HCT116 (cell line): Measurements from ENCODE around the gene ATN1. TPM values are rescaled to one million over a fixed set of nuclear protein-coding genes. Genes with fewer than 3 reads are reported as not detected.
"Not testable (repeated sequence)": the region's sequence is repeated elsewhere in the genome, so short reads cannot be mapped to it uniquely, and the experiment has no call there.

Source experiments
- ATAC-seq: fragments of 200-7000 bp; cut with Tn5 transposase; 2 replicates; pipeline ENCODE4 v1.9.1; 2020; ENCODE audit warnings: mild to moderate bottlenecking, moderate library complexity
- BruUV-seq: library from RNA; stranded (reverse); fragments of 400-500 nt; replicated peaks from 2 replicates; lab custom pipeline; 2021; lab: Mats Ljungman, UMichigan
- CTCF ChIA-PET: fragments of 300-600 bp; sonication (Branson Sonifier 250); formaldehyde crosslinking; loops from one replicate; lab custom pipeline; 2021; ENCODE audit warnings: antibody characterized with exemption; lab: Charles Lee
- POLR2A ChIA-PET: fragments of 300-600, 350-600 bp; sonication (Branson Sonifier 250); formaldehyde crosslinking; loops from one replicate; lab custom pipeline; 2021; ENCODE audit warnings: antibody characterized with exemption; lab: Charles Lee
- RAD21 ChIA-PET, 2 experiments: fragments of 300-600 bp; sonication (Branson Sonifier 250); formaldehyde crosslinking; loops; one replicate each; lab custom pipeline; 2023; ENCODE audit warnings: low total read pairs in 2 of 2; ENCODE audit not compliant: uncharacterized antibody in 2 of 2, unreplicated experiment in 2 of 2, low non-redundant PET in 1 of 2; lab: Charles Lee
- DNase-seq: peaks from one replicate; pipeline ENCODE4 v3.0.0-alpha.2; 2010; ENCODE audit warnings: low read depth, low spot score
- H2AFZ ChIP-seq: fragments of 200-600 bp; shearing (Covaris generic), sonication (generic); 2 replicates; pipeline ENCODE4 v1.6.1; 2017; ENCODE audit warnings: low read depth, mixed run types, mixed read lengths, antibody characterized with exemption, low read length; ENCODE audit not compliant: poor library complexity, severe bottlenecking
- H3K27ac ChIP-seq: 2 replicates; pipeline ENCODE4 v1.5.1; 2012; ENCODE audit warnings: low read depth, low read length
- H3K27me3 ChIP-seq: fragments of 200-600 bp; sonication (generic); 2 replicates; pipeline ENCODE4 v1.6.1; 2016; ENCODE audit warnings: mixed run types, low read length, mixed read lengths; ENCODE audit not compliant: insufficient read depth
- H3K36me3 ChIP-seq, 2 experiments: fragments of 200-500 bp in 1 of 2; fragments of 200-600 bp in 1 of 2; sonication (Bioruptor generic) in 1 of 2; sonication (generic) in 1 of 2; 2 replicates each; pipeline versions ENCODE4 v1.5.1 to v1.6.1; 2014 to 2016; ENCODE audit warnings: low read length in 2 of 2, inconsistent platforms in 1 of 2, mixed read lengths in 1 of 2, mixed run types in 1 of 2; ENCODE audit not compliant: insufficient read depth in 2 of 2, control insufficient read depth in 1 of 2
- H3K4me1 ChIP-seq, 2 experiments: fragments of 200-600 bp in 1 of 2; sonication (generic) in 1 of 2; 2 replicates each; pipeline versions ENCODE4 v1.5.1 to v1.6.1; 2012 to 2017; ENCODE audit warnings: low read length in 2 of 2, inconsistent platforms in 1 of 2, mild to moderate bottlenecking in 1 of 2, mixed read lengths in 1 of 2, mixed run types in 1 of 2, moderate library complexity in 1 of 2; ENCODE audit not compliant: insufficient read depth in 2 of 2, control insufficient read depth in 1 of 2
- H3K4me2 ChIP-seq: fragments of 200-600 bp; sonication (generic); 2 replicates; pipeline ENCODE4 v1.6.1; 2017; ENCODE audit warnings: mixed run types, low read length, mixed read lengths
- H3K4me3 ChIP-seq, 2 experiments: fragments of 200-600 bp in 1 of 2; sonication (generic) in 1 of 2; replicated peaks in 1 of 2; 2 replicates each; pipeline ENCODE4 v1.5.1; 2011 to 2016; ENCODE audit warnings: low read length in 2 of 2, control low read depth in 1 of 2, low read depth in 1 of 2, mild to moderate bottlenecking in 1 of 2, mixed read lengths in 1 of 2, mixed run types in 1 of 2
- H3K79me2 ChIP-seq: fragments of 200-600 bp; sonication (generic); 2 replicates; pipeline ENCODE4 v1.6.1; 2017; ENCODE audit warnings: mild to moderate bottlenecking, mixed run types, low read length, moderate library complexity, mixed read lengths; ENCODE audit not compliant: insufficient read depth
- H3K9ac ChIP-seq: fragments of 200-600 bp; sonication (generic); 2 replicates; pipeline ENCODE4 v1.6.1; 2016; ENCODE audit warnings: low read length, mixed read lengths
- H3K9me2 ChIP-seq: fragments of 200-600 bp; sonication (generic), shearing (Covaris generic); 2 replicates; pipeline ENCODE4 v1.6.1; 2017; ENCODE audit warnings: mixed run types, mild to moderate bottlenecking, moderate library complexity; ENCODE audit not compliant: insufficient read depth
- H3K9me3 ChIP-seq, 2 experiments: fragments of 200-500 bp in 1 of 2; fragments of 200-600 bp in 1 of 2; sonication (Bioruptor generic) in 1 of 2; sonication (generic) in 1 of 2; 2 replicates each; pipeline ENCODE4 v1.6.1; 2014 to 2017; ENCODE audit warnings: low read length in 2 of 2, mixed read lengths in 2 of 2, inconsistent platforms in 1 of 2, low read depth in 1 of 2, mild to moderate bottlenecking in 1 of 2, mixed run types in 1 of 2, moderate library complexity in 1 of 2; ENCODE audit not compliant: control insufficient read depth in 1 of 2, insufficient read depth in 1 of 2
- H4K20me1 ChIP-seq: fragments of 200-600 bp; sonication (generic), shearing (Covaris generic); 2 replicates; pipeline ENCODE4 v1.6.1; 2017; ENCODE audit warnings: mixed run types, mild to moderate bottlenecking, moderate library complexity; ENCODE audit not compliant: insufficient read depth
- CBX3 ChIP-seq: IDR thresholded peaks from 2 replicates; pipeline ENCODE4 v1.6.1; 2012; ENCODE audit warnings: low read depth
- CEBPB ChIP-seq: IDR thresholded peaks from 2 replicates; pipeline ENCODE4 v1.6.1; 2012; ENCODE audit warnings: low read depth
- EGR1 ChIP-seq: IDR thresholded peaks from 2 replicates; pipeline ENCODE4 v1.6.1; 2012; ENCODE audit warnings: low read depth
- ELF1 ChIP-seq: IDR thresholded peaks from 2 replicates; pipeline ENCODE4 v1.6.1; 2012; ENCODE audit warnings: low read depth, borderline replicate concordance
- EZH2 ChIP-seq: fragments of 200-600 bp; sonication (generic); IDR thresholded peaks from 2 replicates; pipeline ENCODE4 v1.6.1; 2017; ENCODE audit warnings: antibody characterized with exemption, mixed run types
- EZH2phosphoT487 ChIP-seq: fragments of 200-600 bp; IDR thresholded peaks from 2 replicates; pipeline ENCODE4 v1.6.1; 2018; ENCODE audit warnings: antibody characterized with exemption, borderline replicate concordance
- FOSL1 ChIP-seq: IDR thresholded peaks from 2 replicates; pipeline ENCODE4 v1.6.1; 2012; ENCODE audit warnings: low read depth
- POLR2A ChIP-seq: IDR thresholded peaks from 2 replicates; pipeline ENCODE4 v1.7.0; 2011; ENCODE audit warnings: borderline replicate concordance; ENCODE audit not compliant: insufficient read depth, insufficient read length; ENCODE audit errors: extremely low read depth
- POLR2AphosphoS5 ChIP-seq: IDR thresholded peaks from 2 replicates; pipeline ENCODE4 v1.6.1; 2011; ENCODE audit warnings: mild to moderate bottlenecking, low read depth, low read length, moderate library complexity
- RAD21 ChIP-seq: IDR thresholded peaks from 2 replicates; pipeline ENCODE4 v1.6.1; 2012; ENCODE audit warnings: low read depth, mild to moderate bottlenecking
- SIN3A ChIP-seq: IDR thresholded peaks from 2 replicates; pipeline ENCODE4 v1.6.1; 2012; ENCODE audit warnings: low read depth
- SP1 ChIP-seq: IDR thresholded peaks from 2 replicates; pipeline ENCODE4 v1.6.1; 2012; ENCODE audit warnings: low read depth
- SRF ChIP-seq: IDR thresholded peaks from 2 replicates; pipeline ENCODE4 v1.6.1; 2012; ENCODE audit warnings: low read depth
- YY1 ChIP-seq: IDR thresholded peaks from 2 replicates; pipeline ENCODE4 v1.6.1; 2011; ENCODE audit warnings: low read length, low read depth, moderate library complexity, mild to moderate bottlenecking; ENCODE audit not compliant: insufficient replicate concordance; ENCODE audit errors: extremely low read depth
- ZFX ChIP-seq: fragments of 450-650 bp; IDR thresholded peaks from 2 replicates; pipeline ENCODE4 v1.6.1; 2017
- ZNF274 ChIP-seq: fragments of 200-500 bp; sonication (Bioruptor generic); IDR thresholded peaks from 2 replicates; pipeline ENCODE4 v1.6.1; 2014; ENCODE audit warnings: mild to moderate bottlenecking, low read depth, low read length, inconsistent platforms
- intact Hi-C: fragments of 100-400 bp; cut with micrococcal nuclease; formaldehyde crosslinking; loops from 2 replicates; pipeline ENCODE4 v1.10.0; 2022
- total RNA-seq: library from RNA; stranded (reverse); gene quantifications from one replicate; pipeline ENCODE4 v1.2.1, GENCODE V29; 2021; ENCODE audit not compliant: unreplicated experiment
- TF ChIP-seq, protein P1 (sequence below): IDR thresholded peaks from 2 replicates; pipeline ENCODE4 v1.6.1; 2012
- TF ChIP-seq, protein P2 (sequence below): IDR thresholded peaks from 2 replicates; pipeline ENCODE4 v1.6.1; 2011; ENCODE audit warnings: mild to moderate bottlenecking, low read length, moderate library complexity; ENCODE audit not compliant: insufficient replicate concordance; ENCODE audit errors: extremely low read depth
- TF ChIP-seq, protein P3 (sequence below): IDR thresholded peaks from 2 replicates; pipeline ENCODE4 v1.6.1; 2012; ENCODE audit warnings: low read depth
- TF ChIP-seq, protein P4 (sequence below): IDR thresholded peaks from 2 replicates; pipeline ENCODE4 v1.6.1; 2012

ATN1 gene
- total RNA-seq, 1 experiment from 2014 or later: 104 TPM

DNA sequence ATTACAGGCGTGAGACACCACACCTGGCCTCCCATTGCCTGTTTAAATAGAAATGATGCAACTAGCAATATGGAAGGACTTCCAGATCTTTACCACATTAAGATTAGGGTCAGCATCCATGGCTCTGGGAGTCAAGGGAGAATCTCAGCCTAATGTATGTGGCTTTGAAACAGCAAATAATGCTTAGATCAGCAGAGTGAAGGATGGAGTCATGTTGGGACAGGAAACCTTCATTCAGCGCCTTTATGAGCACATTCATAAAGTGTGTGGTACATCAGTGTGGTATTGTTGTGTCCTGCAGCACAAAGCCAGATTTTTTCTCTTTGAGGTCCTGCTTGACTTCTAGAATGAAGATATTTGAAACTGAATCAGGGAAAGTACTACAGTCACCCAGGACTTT, 39.4 kb upstream of the ATN1 start:
- Histone ChIP-seq H3K27ac (no peak overlapping the region), H3K4me2 (no peak overlapping the region), H3K9me3 (no peaks in the 10 kb centered on the region), H3K79me2 (no peaks in the 10 kb centered on the region), H4K20me1 (no peaks in the 10 kb centered on the region), H3K4me1 (peaks cover 12 to 18% of the 10 kb centered on the region in 2 experiments), H3K36me3 (peaks cover 0 to 4% of the 10 kb centered on the region in 2 experiments; a peak in 2 of 4 replicates), H3K9ac (no peak overlapping the region), H2AFZ (no peak overlapping the region), H3K4me3 (no peak overlapping the region), H3K9me2 (no peaks in the 10 kb centered on the region), H3K27me3 (no peaks in the 10 kb centered on the region)
- ATAC-seq: no peak
- no TSS peak for BruUV-seq
- ChIA-PET POLR2A (no interaction called here), RAD21 (no interaction called here), CTCF (no interaction called here)
- DNase-seq: no peak
- intact Hi-C loops: no loop called here
- TF ChIP-seq EZH2 (no peak), EGR1 (no peak), SP1 (no peak), ZFX (no peak), FOSL1 (no peak), YY1 (no peak), EZH2phosphoT487 (no peak), POLR2AphosphoS5 (no peak), RAD21 (no peak), ELF1 (no peak), CBX3 (no peak), POLR2A (no peak), ZNF274 (no peak), SIN3A (no peak), SRF (no peak), CEBPB (no peak)
- TF ChIP-seq, protein P1, sequence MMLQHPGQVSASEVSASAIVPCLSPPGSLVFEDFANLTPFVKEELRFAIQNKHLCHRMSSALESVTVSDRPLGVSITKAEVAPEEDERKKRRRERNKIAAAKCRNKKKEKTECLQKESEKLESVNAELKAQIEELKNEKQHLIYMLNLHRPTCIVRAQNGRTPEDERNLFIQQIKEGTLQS: no peak
- TF ChIP-seq, protein P2, sequence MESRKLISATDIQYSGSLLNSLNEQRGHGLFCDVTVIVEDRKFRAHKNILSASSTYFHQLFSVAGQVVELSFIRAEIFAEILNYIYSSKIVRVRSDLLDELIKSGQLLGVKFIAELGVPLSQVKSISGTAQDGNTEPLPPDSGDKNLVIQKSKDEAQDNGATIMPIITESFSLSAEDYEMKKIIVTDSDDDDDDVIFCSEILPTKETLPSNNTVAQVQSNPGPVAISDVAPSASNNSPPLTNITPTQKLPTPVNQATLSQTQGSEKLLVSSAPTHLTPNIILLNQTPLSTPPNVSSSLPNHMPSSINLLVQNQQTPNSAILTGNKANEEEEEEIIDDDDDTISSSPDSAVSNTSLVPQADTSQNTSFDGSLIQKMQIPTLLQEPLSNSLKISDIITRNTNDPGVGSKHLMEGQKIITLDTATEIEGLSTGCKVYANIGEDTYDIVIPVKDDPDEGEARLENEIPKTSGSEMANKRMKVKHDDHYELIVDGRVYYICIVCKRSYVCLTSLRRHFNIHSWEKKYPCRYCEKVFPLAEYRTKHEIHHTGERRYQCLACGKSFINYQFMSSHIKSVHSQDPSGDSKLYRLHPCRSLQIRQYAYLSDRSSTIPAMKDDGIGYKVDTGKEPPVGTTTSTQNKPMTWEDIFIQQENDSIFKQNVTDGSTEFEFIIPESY: no peak
- TF ChIP-seq, protein P3, sequence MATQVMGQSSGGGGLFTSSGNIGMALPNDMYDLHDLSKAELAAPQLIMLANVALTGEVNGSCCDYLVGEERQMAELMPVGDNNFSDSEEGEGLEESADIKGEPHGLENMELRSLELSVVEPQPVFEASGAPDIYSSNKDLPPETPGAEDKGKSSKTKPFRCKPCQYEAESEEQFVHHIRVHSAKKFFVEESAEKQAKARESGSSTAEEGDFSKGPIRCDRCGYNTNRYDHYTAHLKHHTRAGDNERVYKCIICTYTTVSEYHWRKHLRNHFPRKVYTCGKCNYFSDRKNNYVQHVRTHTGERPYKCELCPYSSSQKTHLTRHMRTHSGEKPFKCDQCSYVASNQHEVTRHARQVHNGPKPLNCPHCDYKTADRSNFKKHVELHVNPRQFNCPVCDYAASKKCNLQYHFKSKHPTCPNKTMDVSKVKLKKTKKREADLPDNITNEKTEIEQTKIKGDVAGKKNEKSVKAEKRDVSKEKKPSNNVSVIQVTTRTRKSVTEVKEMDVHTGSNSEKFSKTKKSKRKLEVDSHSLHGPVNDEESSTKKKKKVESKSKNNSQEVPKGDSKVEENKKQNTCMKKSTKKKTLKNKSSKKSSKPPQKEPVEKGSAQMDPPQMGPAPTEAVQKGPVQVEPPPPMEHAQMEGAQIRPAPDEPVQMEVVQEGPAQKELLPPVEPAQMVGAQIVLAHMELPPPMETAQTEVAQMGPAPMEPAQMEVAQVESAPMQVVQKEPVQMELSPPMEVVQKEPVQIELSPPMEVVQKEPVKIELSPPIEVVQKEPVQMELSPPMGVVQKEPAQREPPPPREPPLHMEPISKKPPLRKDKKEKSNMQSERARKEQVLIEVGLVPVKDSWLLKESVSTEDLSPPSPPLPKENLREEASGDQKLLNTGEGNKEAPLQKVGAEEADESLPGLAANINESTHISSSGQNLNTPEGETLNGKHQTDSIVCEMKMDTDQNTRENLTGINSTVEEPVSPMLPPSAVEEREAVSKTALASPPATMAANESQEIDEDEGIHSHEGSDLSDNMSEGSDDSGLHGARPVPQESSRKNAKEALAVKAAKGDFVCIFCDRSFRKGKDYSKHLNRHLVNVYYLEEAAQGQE: no peak
- TF ChIP-seq, protein P4, sequence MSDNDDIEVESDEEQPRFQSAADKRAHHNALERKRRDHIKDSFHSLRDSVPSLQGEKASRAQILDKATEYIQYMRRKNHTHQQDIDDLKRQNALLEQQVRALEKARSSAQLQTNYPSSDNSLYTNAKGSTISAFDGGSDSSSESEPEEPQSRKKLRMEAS: no peak

DNA sequence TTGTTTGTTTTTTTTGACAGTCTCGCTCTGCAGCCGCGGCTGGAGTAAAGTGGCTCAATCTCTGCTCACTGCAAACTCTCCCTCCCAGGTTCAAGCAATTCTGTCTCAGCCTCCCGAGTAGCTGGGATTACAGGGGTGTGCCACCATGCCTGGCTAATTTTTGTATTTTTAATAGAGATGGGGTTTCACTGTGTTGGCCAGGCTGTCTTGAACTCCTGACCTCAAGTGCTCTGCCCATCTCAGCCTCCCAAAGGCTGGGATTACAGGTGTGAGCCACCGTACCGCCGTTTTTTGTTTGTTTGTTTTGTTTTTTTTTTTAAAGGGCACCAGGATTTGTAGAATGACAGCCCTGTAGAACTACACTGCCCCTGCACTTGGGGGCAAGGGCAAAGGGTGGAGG, 39.0 kb upstream of the ATN1 start:
- H3K27ac ChIP-seq, POLR2A ChIA-PET, H3K9ac ChIP-seq, H4K20me1 ChIP-seq, H3K27me3 ChIP-seq, H3K4me3 ChIP-seq, H3K9me2 ChIP-seq, RAD21 ChIA-PET, ATAC-seq, H3K36me3 ChIP-seq, DNase-seq, CTCF ChIA-PET, BruUV-seq, H3K4me2 ChIP-seq, H2AFZ ChIP-seq, intact Hi-C loops, H3K9me3 ChIP-seq, H3K79me2 ChIP-seq: not testable (repeated sequence)
- H3K4me1 ChIP-seq: peaks cover 12 to 18% of the 10 kb centered on the region in 2 experiments
